ENCODE data around the gene IFNA4.
"Not testable (repeated sequence)": the region's sequence is repeated elsewhere in the genome, so short reads cannot be mapped to it uniquely, and the experiment has no call there.

- not testable (repeated sequence) for TF ChIP-seq FEZF1, CTCF, ZNF324, ZNF416 (tag by site-specific recombination; IDR thresholded peaks at IDR 0.05)
Observed at GRCh38 chr9:21187487-21187886, at the start of gene IFNA4.

Data from HEK293 (cell line).